ENCODE results near the gene AFF2.
"Not testable (repeated sequence)": the region's sequence is repeated elsewhere in the genome, so short reads cannot be mapped to it uniquely, and the experiment has no call there.

The AFF2 gene

DNA sequence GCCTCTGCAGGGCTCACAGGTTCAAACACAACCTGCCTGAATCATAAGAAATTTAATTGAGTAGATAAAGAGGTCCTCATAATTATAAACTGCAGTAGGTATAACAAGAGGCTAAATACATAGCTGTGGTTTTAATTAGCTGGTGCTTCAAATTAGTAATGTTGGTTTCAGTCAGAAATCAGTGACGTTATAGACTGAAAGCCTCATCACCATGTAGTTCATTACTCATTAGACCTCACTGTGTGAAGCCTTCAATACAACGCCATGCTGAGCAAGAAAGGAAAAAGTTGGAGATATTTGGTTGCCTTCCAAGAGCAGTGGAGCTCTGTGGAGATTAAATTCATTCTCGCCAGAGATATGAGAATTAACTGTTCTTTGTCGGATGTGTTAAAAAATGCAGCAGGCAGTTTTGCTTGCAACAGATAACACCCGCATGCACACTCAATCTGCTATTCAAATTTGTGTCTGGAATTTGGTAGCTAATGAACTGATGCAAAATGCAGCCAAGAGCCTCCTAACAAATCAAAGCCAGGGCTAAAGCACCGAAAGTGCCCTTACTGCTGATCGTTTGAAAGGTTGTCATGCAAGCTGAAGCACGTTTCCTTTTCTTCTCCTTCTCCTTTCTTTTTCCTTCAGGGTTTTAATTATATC is 148.9 kb downstream of the AFF2 start:
- DNase-seq, result no peak

DNA sequence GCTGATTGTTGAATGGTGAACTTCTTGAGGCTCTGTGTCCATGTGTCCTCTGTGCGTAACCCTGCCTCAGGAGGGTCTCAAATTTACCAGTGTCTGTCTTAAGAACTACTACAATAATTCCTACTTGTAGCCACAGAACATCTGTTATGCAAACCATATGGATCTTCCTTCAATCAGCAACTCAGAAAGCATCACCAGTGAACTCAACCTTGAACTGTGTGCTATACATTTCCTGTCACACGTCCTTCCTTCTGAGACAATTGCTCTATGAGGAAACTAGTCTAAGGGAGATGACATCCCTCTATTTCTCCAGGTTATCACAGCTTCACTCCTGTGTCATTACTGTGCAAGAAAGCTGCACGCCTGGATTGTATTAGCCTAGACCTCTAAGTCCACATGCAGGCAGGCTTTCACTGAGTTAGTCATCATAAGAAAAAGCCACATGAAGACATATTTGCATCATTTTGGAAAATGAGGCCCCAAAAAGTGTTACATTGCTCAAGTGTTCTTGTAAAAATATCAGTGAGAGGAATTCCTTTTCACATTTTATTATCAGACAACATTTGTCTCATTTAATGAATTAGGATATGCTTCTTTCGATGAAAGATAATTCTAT is 157.8 kb downstream of the AFF2 start:
- no peak for DNase-seq

DNA sequence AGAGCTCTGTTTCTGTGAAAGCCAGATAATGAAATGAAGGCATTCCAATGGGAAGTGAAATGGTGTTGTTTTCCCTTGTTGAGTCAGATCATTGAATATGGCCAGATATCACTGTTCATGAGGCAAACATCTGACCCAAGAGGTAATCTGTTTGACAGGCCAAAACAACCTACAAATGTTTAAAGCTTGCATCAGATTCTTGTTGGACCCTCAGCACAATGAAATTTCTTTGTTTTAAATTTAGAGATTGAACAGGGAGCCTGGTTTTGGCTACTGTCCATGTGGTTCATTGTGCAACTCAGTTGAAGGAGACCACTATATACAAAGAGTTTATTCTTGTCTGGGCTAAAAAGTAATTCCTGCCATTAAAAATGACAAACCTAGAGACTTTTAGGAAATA is 159.1 kb downstream of the AFF2 start:
- DNase-seq, result no peak

DNA sequence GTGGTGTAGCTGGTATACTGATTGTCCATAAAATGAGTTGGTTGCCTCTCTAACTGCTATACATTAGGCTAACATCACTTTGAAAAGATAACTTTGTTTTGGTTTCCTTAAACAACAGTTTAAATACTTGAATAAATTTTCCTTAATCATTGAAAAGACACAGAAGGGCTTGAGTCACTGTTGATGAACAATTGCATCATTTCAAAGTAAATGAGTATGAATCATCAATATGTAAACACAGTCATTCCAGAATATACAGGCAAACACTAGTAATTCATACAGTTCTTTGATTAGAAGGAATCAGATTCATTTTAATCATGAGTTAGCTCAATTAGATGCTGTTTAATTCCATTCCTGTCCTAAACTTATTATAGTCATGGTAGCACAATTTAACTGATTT is 160.6 kb downstream of the AFF2 start:
- no peak for DNase-seq

DNA sequence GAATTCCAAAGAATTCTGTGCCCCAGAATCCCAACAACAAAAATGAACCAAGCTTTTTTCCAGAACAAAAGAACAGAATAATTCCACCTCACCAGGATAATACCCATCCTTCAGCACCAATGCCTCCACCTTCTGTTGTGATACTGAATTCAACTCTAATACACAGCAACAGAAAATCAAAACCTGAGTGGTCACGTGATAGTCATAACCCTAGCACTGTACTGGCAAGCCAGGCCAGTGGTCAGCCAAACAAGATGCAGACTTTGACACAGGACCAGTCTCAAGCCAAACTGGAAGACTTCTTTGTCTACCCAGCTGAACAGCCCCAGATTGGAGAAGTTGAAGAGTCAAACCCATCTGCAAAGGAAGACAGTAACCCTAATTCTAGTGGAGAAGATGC is 161.6 kb downstream of the AFF2 start:
- no peak for DNase-seq

DNA sequence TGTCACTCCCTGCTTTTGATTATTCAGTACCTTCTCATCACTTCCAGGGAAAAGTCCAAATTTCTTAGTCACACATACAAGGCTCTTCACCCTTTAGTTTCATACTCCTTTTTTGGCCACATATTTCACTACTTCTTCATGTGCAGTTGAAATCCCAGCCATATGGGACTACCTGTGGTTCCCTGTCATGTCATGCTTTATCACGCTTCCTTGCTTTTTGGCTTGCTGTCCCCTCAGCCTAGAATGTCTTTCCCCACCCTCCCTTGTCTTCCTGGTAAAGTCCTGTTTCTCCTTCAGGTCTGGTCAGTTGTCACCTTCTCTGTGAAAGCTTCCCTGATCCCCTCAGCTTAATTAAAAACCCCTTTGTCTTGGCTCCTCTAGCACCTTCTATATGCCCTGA is 163.8 kb downstream of the AFF2 start:
- DNase-seq, result no peak

DNA sequence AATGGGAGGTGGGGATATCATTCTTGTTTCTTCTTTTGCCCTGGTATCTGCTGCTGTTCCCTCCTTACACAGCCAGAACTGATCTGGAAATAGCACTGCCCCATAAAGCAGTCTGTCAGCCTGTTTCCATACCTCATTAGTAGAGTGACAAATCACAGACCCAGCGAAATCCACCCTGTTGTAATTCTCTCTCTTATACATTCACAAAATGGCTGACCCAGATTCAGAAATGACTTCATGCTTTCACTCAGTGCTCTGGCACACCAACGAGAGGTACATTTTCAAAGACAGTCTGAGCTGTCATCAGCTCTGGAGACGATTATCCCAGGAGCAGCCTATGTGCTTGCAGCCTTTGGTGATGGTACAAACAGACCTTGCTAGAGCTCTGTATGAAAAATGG is 164.6 kb downstream of the AFF2 start:
- no peak for DNase-seq

DNA sequence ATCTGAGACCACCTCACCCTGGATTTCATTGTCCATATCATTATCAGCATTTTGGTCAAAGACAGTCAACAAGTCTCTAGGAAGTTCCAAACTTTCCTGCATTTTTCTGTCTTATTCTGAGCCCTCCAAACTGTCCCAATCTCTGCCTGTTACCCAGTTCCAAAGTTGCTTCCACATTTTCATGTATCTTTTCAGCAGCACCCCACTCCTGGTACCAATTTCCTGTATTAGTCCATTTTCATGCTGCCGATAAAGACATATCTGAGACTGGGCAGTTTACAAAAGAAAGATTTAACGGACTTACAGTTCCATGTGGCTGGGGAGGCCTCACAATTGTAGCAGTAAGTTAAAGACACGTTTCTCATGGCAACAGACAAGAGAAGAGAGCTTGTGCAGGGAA is 168.8 kb downstream of the AFF2 start:
- not testable (repeated sequence) for DNase-seq

DNA sequence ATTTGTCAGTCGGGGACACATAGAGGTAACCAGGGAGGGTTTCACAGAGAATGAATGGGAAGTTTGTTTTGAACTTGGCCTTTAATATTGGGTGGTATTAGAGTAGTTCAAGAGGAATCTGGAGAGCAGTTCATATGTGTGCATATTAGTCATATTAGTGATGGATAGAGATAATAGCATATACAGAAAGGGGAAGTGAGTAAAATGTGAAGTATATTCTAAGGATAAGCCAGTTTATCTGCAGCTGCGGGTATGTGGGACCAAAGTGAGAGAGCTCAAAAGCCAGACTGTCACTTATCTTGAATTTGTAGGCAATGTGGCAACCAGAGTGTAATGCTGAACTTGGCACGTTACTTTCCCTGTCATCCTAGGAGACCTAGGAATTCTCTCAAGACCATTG is 169.9 kb downstream of the AFF2 start:
- no peak for DNase-seq

DNA sequence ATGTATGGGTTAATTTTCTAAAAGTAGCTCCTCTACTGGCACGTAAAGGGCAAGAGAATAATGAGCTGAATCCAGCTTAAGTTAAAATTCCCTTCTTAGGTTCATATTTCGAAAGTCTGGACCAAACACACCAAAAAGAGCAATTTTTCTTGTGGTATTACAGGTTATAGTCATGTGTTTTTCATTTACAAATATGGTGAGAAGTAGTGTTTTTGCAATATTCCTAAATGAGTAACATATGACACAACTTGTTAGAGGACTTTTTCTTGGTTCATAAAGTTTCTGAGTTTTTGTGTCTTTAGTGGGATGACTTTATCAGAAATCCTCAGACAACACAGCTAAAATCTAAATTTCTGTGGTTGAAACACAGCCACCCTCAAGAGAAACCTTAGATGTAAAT is 172.1 kb downstream of the AFF2 start:
- DNase-seq, result no peak

DNA sequence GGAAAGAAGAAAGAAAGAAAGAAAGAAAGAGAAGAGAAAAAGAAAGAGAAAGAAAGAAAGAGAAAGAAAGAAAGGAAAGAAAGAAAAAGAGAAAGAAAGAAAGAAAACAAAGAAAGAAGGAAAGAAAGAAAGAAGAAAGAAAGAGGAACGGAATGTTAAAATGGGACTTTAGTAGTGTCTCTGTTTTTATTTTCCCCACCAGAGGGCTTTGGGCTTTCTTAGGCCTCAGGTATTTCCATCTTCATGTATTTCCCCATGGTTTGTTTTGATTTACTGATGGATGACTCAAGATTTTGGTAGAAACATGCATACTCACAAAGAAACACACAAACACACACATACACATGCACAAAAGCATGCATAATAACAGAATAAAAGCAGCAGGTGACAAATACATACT is 181.2 kb downstream of the AFF2 start:
- no peak for DNase-seq

DNA sequence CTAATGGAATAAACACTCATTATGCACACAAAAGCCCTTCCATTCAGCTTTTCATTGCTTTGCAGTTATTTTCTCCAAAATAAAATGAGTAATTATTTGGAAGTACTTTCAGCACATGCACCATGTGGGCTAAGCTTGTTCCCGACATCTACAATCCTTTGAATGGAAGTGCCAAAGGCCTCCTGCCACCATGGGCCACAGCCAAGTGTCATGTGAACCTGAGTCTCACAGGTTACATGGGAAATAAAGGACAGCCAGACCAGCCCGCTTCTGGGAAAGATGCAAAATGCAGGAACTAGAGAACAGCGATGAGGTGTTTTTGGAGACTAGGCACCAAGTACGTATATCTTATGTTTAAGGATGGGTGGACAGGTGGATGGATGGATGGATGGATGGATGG is 181.8 kb downstream of the AFF2 start:
- DNase-seq, result no peak

DNA sequence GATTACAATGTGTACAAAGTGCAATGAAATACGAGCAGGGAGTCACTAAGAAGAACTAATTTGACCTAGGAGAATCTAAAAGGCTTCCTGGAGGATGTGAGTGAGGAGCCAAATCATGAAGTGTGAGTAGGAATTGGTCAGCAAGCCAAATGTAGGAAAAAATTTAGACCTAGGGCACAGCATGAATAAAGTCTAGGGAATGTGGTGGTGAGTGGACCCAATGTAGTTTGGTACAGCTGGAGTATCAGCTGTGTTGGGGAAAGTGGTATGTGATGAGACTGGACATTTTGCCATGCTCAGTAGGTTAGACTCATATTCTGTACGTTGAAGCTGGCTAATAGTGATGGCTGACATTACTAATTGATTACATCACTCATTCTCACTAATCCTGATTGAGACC is 191.0 kb downstream of the AFF2 start:
- DNase-seq, result no peak

DNA sequence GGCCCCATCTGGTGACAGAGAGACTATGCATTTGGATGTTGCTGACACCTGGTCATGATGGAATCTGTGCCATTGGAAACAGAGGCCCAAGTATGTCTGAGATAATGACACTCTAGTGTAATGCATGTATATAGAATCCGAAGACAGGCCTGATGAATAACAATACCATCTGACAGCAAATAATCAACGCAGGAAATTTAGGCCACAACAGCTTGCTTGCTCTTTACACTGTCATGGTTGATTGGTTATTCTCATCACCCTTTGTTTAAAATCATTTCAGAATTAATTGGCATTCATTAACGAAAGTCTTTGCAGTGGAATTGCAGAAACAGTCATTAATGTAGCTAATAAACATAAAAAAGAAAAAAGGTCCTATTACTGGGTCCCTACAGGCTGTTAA is 194.8 kb downstream of the AFF2 start:
- DNase-seq, result no peak

DNA sequence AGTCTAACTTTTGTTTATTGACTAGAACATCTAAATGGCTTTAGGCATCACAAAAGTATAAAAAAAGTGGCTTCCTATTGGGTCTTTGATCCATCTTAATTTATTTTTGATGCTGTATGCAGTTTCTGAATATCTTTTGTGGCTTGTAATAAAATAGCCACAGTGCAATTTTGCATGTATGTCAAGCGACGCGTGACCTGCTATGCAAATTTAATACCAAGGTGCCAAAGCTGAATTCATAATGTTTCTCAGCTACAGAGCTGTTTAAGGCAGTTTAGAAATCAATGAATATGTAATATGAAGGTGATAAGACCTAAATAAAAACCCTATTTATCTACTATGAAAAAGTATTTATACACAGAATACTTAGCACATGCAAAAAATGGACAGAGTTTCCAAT is 197.8 kb downstream of the AFF2 start:
- DNase-seq, result no peak

DNA sequence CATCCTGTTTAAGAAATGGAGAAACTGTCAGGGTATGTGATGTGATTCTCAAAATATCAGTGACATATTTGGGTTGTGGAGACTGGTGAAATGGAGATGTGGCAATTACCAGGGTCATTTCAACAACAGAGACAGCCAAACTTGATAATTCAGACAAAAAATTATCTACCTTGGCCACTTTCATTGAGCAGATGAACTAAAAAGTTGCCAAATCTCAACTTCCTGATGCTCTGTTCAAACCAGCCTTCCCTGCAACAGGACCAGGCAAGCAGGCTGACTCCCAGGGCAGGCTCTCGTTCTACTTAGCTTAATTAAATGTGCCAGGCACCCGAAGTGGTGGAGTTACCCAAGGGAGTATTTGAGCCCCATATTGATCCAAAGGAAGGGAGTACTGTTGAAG is 199.6 kb downstream of the AFF2 start:
- no peak for DNase-seq

DNA sequence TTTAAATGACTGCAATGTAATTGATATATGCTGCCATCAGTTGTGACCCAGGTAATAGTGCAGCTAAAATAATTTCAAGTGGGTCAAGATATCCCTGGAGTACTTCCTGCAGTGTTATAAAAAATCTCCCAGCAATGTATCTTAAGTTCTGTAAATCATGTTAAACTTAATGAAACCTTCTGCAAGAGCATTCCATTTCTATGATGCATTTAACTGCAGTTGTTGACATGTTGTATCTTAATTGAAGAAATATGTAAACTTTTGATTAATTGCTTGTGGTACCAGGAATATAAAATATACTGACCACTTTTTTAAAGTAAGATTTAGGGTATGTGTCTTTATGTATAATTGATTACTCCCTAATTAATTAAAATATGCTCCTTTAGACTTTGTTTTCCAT is 213.6 kb downstream of the AFF2 start:
- DNase-seq, result no peak

DNA sequence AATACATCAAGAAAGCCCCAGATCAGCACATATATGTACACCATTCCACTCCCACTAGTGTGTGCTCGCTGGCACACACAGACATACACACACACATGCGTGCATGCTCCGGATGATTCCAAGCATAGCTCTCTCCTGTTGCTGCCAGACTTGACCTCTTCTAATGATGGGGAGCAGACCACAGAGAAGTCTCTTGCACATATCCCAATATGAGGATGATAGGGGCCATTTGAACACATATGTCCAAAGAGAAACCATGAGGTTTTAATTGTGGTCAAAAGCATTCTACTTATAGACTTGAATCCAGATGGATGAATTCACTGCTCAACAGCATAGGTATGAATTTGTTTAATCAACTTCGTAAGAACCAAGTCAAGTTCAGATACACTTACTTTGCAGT is 214.9 kb downstream of the AFF2 start:
- no peak for DNase-seq

DNA sequence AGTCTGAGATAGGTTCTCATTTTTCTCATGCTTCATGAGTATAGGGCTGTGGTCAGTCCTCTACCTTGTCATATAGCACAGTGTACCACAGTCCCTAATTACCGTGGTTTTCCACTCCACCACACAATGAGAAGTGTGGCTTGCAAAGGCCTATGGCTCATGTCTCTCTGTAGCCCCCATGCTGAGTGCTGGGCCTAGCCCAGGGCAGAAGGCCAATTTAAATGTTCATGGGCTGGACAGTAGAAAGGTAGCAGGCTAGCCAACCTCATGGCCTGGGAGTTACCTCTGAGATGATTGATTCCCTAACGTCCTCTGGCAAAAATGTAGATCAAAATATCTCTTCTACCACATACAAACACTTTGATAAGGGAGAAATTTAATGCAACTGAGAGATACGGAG is 222.5 kb downstream of the AFF2 start:
- no peak for DNase-seq

DNA sequence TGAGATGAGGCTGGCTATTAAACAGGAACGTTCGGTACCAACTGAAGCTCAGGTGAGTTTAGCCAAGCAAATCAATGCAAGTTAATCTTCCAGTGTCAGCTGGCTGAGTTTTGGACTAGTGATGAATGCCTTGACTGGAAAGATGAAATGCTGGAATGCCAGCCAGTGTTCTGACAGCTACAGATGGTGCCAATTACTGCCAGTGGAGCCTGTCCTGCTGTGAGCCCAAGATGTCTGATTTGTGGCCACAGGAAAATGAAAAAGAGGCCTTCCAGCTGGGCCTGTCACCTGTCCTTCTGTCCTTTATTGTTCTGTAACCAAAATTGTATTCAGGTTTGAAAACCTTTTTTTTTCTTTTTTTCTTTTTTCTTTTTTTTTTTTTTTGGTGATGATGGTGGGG is 223.1 kb downstream of the AFF2 start:
- no peak for DNase-seq

DNA sequence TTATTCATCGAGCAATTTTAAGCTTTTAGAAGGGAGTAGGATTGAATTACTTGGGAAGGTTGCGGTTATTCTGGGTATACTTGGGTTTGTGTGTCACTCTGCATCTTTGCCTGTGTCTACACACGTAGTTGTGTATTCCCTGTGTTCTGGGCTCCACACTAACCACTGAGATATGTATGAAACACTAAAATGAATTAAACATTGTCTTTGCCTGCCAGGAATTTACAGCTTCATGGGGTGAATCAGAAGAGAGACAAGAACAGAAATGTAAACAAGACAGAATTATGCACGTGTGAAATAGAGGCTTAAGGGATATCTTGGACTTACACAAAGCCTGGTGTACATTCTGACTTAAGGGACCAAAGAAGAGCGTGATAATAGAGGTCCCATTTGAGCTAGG is 228.5 kb downstream of the AFF2 start:
- DNase-seq, result no peak

DNA sequence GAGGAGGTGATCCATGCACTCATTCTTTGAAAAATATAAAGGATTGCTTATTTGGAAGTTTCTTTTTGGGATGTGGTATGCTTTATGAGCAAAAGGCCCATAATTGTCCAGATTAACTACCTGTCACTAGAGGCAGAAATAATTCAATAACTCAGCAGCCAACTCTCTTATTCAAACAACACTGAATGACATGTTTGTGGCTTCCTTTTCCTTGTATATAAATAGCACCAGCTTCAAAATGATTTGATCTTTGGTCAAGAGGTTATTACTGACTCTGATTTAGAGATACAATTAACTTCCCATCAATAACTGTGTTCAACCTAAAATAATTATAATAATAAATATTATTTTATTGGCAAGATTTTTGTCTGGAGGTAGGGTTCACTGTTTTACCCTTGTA is 232.3 kb downstream of the AFF2 start:
- DNase-seq, result no peak

DNA sequence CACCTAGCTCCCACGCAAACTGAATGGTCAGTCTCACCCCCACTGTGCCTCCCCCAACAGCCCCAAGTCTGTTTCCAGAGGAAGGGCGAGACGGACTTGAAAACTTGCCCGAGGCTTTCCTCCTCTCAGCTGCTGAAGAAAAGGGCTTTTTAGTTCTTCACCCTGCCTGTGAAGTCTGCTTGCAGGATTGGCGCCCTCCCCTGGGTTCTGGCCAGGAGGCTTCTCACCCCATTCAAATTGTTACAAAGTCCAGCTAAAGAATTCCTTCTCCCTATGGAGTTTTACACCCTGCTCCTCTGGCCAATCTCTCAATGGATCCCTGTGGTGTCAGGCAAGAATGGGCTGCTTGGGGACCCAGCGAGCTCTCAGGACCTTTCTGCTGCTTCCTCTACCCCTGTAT is 241.0 kb downstream of the AFF2 start:
- no peak for DNase-seq

DNA sequence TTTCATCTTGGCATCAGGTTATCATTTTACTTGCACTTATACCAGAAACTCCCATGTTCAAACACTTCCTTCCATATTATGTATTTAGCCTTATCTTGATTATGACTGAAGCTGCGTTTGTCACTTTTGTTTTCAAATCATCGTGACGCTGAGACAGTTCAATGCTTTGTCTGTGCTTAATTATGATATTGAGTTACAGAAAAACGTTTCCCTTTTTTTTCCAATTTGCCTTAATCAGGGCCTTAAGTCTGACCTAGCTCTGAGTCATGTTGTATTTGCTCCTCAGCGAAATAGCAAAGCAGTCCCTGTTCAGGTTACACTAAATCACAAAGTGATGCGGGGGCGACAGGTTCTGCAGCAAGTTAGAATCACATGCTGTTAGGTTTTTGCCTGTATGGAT is 254.7 kb downstream of the AFF2 start:
- no peak for DNase-seq

DNA sequence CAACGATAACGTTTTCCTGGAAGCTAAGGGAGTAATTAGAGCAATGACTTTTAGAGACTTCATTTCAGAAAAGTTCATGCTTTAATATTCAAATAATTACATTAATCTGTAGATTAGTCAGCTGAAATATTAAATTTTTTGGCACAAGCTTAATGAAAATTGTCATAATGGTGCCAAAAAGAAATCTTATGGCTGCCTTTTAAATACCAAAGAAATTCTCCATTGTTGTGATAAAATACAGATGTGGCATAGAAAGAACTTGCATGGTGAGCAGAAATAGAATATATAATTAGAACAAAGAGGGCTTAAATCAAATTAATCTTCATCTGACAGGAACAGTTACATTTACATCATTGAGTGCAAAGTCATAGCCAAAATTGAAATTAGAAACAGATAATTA is 263.5 kb downstream of the AFF2 start:
- DNase-seq, result no peak

DNA sequence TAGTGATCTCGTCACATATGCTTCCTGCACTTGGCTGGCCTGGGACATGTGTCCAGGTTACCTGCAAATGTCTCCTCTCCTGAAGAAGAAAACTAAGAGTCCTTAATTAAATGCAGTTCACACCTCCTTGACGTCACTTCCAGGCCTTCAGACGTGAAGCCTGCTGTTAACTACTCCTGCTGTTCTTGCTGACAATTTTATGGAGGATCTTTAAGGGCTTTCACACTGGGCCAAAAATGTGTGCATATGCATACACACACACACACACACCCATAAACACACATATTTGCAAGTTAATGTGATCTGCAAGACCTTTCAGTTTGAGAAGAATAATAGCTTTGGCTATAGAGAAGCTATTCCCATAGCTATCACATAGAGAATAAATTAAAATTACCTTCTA is 267.9 kb downstream of the AFF2 start:
- DNase-seq, result no peak

All from NCI-H510A treated with DMSO at 0.1 percent for 48 hours (cell line).